GM18951 (cell line): ENCODE measurements around the gene TMEM59.
"Not testable (repeated sequence)": the region's sequence is repeated elsewhere in the genome, so short reads cannot be mapped to it uniquely, and the experiment has no call there.

ENCODE experiments used
- POLR2A ChIP-seq: IDR thresholded peaks from 4 replicates; pipeline ENCODE4 v1.6.1; 2011; ENCODE audit warnings: mild to moderate bottlenecking; ENCODE audit not compliant: insufficient read length, insufficient read depth; ENCODE audit errors: extremely low read depth
- in situ Hi-C: fragments of 300-500 bp; cut with MboI; formaldehyde crosslinking; loops from one replicate; pipeline ENCODE4 v1.12.0; 2022; ENCODE audit warnings: low sequenced_read_pairs, mixed read lengths, inconsistent platforms; ENCODE audit not compliant: unreplicated experiment

The TMEM59 gene

GRCh38 chr1:54046671-54047383 is 6.2 kb downstream of the TMEM59 start:
- no peak for TF ChIP-seq POLR2A
- in situ Hi-C loops = no loop called here

DNA sequence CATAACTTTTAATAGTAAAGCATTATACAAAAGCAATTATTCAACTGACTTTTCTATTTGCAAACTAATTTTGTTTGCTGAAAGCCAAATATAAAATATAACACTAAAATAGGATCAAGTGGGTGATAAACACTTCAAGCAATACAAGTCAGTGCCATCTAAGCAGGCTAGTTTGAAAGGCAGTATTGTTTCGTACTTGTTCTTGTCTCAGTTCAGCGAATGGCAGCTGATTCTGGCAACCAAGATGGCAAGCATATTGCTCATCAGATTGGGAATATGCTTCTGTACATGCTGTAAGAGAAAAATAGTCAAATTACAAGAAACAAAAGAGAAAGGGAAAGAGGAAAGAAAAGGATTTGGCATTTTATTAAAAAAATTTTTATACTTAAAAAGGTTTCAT is 7.5 kb downstream of the TMEM59 start:
- no peak for TF ChIP-seq POLR2A
- in situ Hi-C loops = no loop called here

GRCh38 chr1:54041806-54042205 is 11.2 kb downstream of the TMEM59 start:
- TF ChIP-seq POLR2A = no peak
- in situ Hi-C loops = no loop called here

- in situ Hi-C loops = no loop called here
- TF ChIP-seq POLR2A = no peak
Measured at GRCh38 chr1:54037476-54037875, 15.5 kb downstream of the TMEM59 start.

DNA sequence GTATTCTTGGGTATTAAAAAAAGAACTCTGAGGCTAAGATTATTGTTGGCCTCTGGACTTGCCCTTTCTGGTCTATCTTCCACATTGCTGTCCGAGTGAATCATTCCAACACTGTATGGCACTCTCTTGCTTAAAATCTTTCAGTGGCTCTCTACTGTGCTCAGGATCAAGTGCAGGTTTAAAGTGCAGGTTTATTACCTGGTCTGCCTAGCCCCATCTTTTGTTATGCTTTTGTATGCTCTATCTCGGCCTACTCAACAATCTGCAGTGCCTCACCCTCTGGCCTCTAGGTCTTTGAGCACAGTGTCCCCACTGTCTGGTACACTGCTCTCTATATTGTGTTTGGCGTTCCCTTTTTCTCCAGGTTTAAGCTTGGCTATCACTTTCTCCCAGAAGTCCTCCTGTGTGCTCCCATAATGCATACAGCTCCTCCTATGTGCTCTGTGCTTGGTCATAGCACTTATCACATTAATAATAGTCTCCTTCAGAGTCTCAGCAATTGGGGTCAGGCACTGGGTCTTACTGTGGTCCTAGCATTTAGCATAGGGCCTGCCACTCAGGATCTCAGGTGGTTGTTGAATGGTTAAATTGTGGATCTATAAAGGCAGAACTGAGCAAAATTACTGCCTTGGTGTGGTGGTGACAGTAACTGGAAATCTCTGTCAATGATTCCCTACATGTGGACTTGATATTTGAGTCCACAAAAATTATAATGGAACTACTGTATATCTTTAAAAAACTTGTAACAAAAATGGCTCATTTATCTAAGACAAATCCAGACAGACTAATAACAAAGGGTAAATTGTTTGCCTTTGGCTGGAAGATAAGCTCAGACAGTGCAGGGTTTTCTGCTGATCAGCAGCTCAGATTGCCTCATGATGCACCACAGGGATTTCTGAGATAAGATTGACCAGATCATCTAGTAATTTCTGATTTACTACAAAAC is 24.4 kb downstream of the TMEM59 start:
- TF ChIP-seq POLR2A = no peak
- in situ Hi-C loops = no loop called here

GRCh38 chr1:54027848-54028247 is 25.2 kb downstream of the TMEM59 start:
- in situ Hi-C loops = no loop called here
- no peak for TF ChIP-seq POLR2A

DNA sequence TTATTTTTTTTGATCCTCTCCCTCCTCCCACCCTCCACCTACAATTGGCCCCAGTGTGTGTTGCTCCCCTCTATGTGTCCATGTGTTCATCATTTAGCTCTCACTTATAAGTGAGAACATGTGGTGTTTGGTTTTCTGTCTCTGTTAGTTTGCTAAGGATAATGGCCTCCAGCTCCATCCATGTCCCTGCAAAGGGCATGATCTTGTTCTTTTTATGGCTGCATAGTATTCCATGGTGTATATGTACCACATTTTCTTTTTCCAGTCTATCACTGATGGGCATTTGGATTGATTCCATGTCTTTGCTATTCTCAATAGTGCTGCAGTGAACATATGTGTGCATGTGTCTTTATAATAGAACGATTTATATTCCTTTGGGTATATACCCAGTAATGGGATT is 28.2 kb downstream of the TMEM59 start:
- in situ Hi-C loops = not testable (repeated sequence)

DNA sequence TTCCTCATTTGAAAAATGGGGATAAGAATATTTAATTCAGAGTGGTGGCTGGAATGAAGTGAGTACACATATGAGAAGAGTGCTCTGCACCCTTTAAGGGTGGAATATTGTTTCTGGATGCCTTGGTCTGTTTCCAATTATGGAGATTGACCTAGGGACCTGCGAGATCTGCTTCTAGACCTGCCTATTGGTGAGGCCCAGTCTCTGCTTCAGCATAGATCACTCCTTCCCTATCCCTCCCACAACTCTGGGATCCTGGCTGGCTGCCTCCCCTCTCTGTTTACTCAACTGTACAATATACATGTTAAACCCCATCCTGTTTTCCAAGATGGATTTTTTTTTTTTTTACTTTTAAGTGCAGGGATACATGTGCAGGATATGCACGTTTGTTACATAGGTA is 28.6 kb downstream of the TMEM59 start:
- in situ Hi-C loops = no loop called here
- no peak for TF ChIP-seq POLR2A

DNA sequence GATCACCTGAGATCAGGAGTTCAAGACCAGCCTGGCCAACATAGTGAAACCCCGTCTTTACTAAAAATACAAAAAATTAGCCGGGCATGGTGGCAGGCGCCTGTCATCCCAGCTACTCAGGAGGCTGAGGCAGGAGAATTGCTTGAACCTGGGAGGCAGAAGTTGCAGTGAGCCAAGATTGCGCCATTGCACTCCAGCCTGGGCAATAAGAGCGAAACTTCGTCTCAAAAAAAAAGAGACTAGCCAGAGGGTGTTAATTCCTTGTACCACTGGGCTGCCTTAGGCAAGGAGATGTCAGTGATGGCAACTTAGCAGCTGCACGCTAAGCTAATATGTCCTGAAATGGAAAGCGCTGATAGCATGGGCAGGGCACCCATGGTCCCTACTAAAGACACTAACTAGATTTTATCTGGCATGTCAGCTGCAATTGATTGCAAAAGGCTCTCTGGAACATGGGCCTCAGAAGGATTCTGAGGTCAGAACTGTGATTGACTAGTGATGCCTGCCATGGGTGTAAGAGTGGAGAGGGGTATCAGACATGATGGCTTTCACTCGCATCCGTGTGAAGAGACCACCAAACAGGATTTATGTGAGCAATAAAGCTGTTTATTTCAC is 33.3 kb downstream of the TMEM59 start:
- in situ Hi-C loops = not testable (repeated sequence)

DNA sequence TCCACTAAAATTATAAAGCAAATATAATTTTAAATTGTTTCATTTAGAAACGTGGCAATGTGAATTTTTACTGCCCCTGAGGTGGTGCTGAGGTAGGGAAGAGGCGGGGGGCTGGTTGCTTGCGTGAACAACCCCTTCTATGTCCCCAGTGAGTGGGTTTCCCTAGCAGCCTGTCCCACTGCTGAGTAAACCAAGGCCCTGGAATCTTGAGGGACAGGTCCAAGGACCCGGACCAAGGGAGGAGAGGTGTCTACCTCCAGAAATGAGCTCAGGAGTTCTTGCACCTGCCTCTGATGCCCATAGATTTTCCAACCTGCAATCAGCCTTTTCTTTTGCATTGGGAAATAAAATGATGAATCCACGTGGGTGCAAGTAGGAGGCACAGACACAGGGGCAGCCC is 34.4 kb downstream of the TMEM59 start:
- no peak for TF ChIP-seq POLR2A
- in situ Hi-C loops = no loop called here

DNA sequence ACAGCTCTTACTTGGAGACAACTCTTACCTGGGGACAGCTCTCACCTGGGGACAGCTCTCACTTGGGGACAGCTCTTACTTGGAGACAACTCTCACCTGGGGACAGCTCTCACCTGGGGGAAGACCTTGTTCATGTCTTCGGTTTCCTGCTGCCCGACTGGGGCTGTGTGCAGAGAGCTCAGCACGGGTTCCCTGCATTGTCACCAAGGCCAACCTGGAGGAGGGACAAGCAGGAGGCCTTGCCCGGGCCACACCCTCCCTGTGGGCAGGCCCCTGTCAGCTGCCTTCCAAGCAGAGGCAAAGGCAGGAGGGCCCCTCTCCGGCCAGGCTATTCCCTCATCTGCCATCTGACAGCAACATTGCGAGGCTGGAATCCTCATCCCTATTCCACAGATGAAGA is 35.0 kb downstream of the TMEM59 start, which contains the start of gene LDLRAD1:
Gene LDLRAD1 (minus strand): TSS at position 208 of the 400 bp plus-strand sequence. CDS start 74 bp downstream, at position 134.
- no peak for TF ChIP-seq POLR2A
- in situ Hi-C loops = no loop called here

GRCh38 chr1:54016343-54017282 is 36.4 kb downstream of the TMEM59 start:
- in situ Hi-C loops = no loop called here
- TF ChIP-seq POLR2A = no peak

DNA sequence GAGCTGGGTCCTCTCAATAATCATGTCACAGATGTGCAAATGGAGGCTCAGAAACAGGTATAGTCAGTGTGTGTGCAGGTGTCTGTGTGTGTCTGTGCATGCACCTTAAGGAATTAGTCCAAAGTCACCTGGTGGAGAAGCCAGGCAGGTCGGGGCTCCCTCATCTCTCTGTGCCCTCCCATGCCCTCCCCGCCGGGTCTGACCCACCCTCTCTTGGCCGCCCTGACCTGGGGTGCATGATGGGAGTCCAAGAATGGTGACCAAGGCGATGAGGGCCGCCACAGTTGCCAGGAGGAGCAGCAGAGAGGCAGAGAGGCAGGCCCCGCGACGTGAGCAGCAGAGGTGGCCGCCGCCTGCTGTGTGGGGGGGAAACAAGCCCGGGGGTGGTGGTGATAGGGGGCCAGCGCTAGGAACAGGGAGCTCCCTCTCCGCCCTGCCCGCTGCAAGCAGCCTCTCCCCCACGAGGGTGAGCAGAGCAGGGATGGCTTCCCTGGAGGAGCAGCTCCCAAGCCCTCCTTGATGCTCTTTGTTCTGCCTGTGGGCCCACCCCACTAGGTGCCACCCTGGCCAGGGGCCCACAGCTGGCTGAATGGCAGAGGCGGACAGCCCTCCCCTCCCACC is 38.9 kb downstream of the TMEM59 start:
- in situ Hi-C loops = no loop called here
- TF ChIP-seq POLR2A = no peak
